ENCODE measurements around the gene FBXO5.

The FBXO5 gene

DNA sequence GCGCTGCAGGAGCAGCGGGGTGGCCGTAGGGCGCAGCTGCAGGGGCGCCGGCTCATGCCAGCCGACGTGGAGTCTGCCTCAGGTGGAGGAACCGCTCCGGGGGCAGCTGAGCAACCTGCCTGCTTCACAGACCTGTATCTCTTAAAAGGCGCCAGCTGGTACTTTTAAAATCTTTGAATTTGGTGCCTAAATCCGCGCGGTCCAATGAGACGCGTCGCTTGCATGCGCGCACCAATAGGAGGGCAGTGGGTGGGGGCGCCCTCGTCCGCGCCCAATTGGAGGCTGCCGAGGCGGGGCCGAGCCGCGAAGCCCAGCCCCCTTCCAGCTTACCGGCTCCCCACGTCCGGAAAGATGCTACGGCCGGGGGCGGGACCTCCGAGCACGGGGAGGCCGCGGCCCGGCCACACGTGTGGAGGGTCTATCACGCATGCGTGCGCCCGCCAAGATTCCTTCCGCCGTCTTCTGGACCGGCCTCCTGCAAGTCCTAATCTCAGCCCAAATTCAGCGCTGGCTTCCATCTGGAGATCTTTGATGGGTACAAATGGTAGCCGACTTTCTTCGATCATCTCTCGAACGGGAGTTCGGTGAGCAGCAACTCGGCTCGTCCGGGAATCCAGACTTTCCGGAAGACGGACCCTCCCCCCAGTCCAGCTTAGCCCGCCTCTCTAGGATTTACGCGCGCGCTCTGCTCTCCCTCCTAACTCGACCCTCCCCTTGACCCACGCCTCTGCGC lies at the start of gene FBXO5:
Gene FBXO5 (minus strand): TSS at position 138 of the 733 bp plus-strand sequence. CDS start 82 bp downstream, at position 56.
- Histone ChIP-seq H3K27ac (peak within 1 kb of the TSS; percentile 86 to 89), H3K36me3 (no peaks in the 10 kb centered on the region), H3K27me3 (no peaks in the 10 kb centered on the region), H3K4me1 (peaks cover 10 to 21% (median 18%) of the 10 kb centered on the region in 4 donors), H3K9me3 (no peaks in the 10 kb centered on the region), H3K4me3 (peak within 1 kb of the TSS; percentile 61 to 87)
- peak; percentile 97 to 99 for DNase-seq
- TF ChIP-seq CTCF (IDR thresholded peaks at IDR 0.05): no peak
- intact Hi-C loops (cut with DNase I; ENCODE audit: low total_unique reads): loop anchor here (1.0 kb wide), 1 partner anchor 19 kb away; the partner anchor contains the start of gene MTRF1L

GRCh38 chr6:153032255-153032882 lies 49.5 kb upstream of the FBXO5 start:
- H3K36me3 ChIP-seq: no peaks in the 10 kb centered on the region
- no peak overlapping the region for H3K4me3 ChIP-seq
- TF ChIP-seq CTCF (IDR thresholded peaks at IDR 0.05): peak; percentile 46 to 51
- no peak overlapping the region for H3K27ac ChIP-seq
- no peaks in the 10 kb centered on the region for H3K9me3 ChIP-seq
- H3K4me1 ChIP-seq: no peaks in the 10 kb centered on the region
- no peak for DNase-seq
- intact Hi-C loops (cut with DNase I; ENCODE audit: low total_unique reads): no loop called here
- H3K27me3 ChIP-seq: no peaks in the 10 kb centered on the region

GRCh38 chr6:153031335-153031955 lies 48.6 kb upstream of the FBXO5 start:
- intact Hi-C loops (cut with DNase I; ENCODE audit: low total_unique reads): no loop called here
- Histone ChIP-seq H3K9me3 (no peaks in the 10 kb centered on the region), H3K4me1 (no peaks in the 10 kb centered on the region), H3K27me3 (no peaks in the 10 kb centered on the region), H3K27ac (no peak overlapping the region), H3K4me3 (no peak overlapping the region), H3K36me3 (no peaks in the 10 kb centered on the region)
- TF ChIP-seq CTCF (IDR thresholded peaks at IDR 0.05): no peak
- DNase-seq: no peak

DNA sequence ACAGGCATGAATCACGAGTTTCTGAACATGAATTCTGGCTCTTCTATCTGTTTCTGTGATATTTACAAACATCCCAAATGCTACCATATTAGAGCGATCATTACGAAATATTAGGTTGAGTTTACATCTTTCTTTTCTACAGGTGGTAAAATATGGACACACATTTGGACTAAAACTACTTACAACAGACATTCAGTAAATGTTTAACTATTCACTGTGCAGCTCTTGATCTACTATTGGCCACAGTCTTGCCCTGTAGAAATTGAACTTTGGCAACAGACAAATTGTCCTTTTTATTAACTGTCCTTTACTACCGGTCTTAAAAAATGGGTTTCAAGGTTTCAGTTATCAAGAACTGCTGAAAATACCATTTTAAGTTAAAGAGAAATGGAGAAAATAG lies 46.1 kb upstream of the FBXO5 start:
- Histone ChIP-seq H3K4me3 (no peak overlapping the region), H3K36me3 (no peaks in the 10 kb centered on the region), H3K4me1 (peaks cover 0 to 3% (median 0%) of the 10 kb centered on the region in 4 donors), H3K9me3 (no peaks in the 10 kb centered on the region), H3K27ac (no peak overlapping the region), H3K27me3 (no peaks in the 10 kb centered on the region)
- TF ChIP-seq CTCF (IDR thresholded peaks at IDR 0.05): no peak
- intact Hi-C loops (cut with DNase I; ENCODE audit: low total_unique reads): loop anchor here (10.0 kb wide), 1 partner anchor 74 kb away; no protein-coding TSS in a partner anchor
- no peak for DNase-seq

DNA sequence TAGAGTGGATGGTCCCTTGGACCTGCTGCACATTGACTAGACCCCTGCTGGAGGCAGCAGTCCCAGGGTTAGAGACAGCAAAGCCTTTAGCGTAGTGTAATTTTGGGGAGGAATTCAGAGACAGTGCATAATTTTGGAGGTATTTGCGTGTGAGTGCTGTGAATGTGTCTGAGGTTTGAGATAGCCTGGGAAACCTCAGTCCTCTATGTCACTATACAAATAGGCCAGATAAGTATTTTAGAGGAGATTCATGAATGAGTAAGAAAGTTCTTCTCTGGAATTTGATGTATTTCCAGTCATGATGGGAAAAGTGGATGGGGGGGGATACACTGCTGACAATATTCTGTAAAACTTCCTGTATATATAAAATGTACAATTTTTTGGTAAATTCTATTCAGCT lies 45.4 kb upstream of the FBXO5 start:
- no peaks in the 10 kb centered on the region for H3K36me3 ChIP-seq
- H3K4me1 ChIP-seq: peaks cover 0 to 3% (median 0%) of the 10 kb centered on the region in 4 donors
- TF ChIP-seq CTCF (IDR thresholded peaks at IDR 0.05): no peak
- intact Hi-C loops (cut with DNase I; ENCODE audit: low total_unique reads): loop anchor here (10.0 kb wide), 1 partner anchor 73 kb away; no protein-coding TSS in a partner anchor
- no peak for DNase-seq
- no peaks in the 10 kb centered on the region for H3K27me3 ChIP-seq
- H3K4me3 ChIP-seq: no peak overlapping the region
- H3K27ac ChIP-seq: no peak overlapping the region
- no peaks in the 10 kb centered on the region for H3K9me3 ChIP-seq

Data from tibial artery (tissue), 4 donors.